HFFc6 (cell line): Measurements from ENCODE around the gene PRKCSH. TPM values are rescaled to one million over a fixed set of nuclear protein-coding genes. Genes with fewer than 3 reads are reported as not detected.
"Not testable (repeated sequence)": the region's sequence is repeated elsewhere in the genome, so short reads cannot be mapped to it uniquely, and the experiment has no call there.

ENCODE experiments used
- DNase-seq: peaks from one replicate; pipeline ENCODE4 v3.0.0-alpha.2; 2018
- H3K27ac Mint-ChIP-seq: 2 replicates; pipeline ENCODE4 v1.8.0; 2020; ENCODE audit warnings: mild to moderate bottlenecking, mixed read lengths
- H3K27me3 Mint-ChIP-seq: 2 replicates; pipeline ENCODE4 v1.8.0; 2021; ENCODE audit warnings: mild to moderate bottlenecking, moderate library complexity, mixed read lengths; ENCODE audit not compliant: insufficient read depth
- H3K36me3 Mint-ChIP-seq: 2 replicates; pipeline ENCODE4 v1.8.0; 2021; ENCODE audit warnings: low read depth, mixed read lengths
- H3K4me1 Mint-ChIP-seq: 2 replicates; pipeline ENCODE4 v1.8.0; 2020; ENCODE audit warnings: low read depth, mixed read lengths
- H3K4me3 Mint-ChIP-seq: 2 replicates; pipeline ENCODE4 v1.8.0; 2020; ENCODE audit warnings: mild to moderate bottlenecking, moderate library complexity, mixed read lengths
- H3K9me3 Mint-ChIP-seq: 2 replicates; pipeline ENCODE4 v1.8.0; 2020; ENCODE audit warnings: mild to moderate bottlenecking, mixed read lengths
- total RNA-seq, 6 experiments: library from RNA; stranded (reverse); fragmentation: NEBNext Ultra II Directional; extraction: Animal tissue kit (Norgen Biotek cat#: 25700); gene quantifications; 2 replicates in 1 of 6; 3 replicates in 5 of 6; pipeline ENCODE4 v1.2.3, GENCODE V29; 2021
- TF ChIP-seq, protein P1 (sequence below): fragments of 200-600 bp; sonication (generic); IDR thresholded peaks from 2 replicates; pipeline ENCODE4 v1.5.0; 2021; ENCODE audit warnings: antibody characterized with exemption, mild to moderate bottlenecking

The PRKCSH gene
- total RNA-seq, 6 experiments from 2014 or later, result 367 to 460 (median 388) TPM

DNA sequence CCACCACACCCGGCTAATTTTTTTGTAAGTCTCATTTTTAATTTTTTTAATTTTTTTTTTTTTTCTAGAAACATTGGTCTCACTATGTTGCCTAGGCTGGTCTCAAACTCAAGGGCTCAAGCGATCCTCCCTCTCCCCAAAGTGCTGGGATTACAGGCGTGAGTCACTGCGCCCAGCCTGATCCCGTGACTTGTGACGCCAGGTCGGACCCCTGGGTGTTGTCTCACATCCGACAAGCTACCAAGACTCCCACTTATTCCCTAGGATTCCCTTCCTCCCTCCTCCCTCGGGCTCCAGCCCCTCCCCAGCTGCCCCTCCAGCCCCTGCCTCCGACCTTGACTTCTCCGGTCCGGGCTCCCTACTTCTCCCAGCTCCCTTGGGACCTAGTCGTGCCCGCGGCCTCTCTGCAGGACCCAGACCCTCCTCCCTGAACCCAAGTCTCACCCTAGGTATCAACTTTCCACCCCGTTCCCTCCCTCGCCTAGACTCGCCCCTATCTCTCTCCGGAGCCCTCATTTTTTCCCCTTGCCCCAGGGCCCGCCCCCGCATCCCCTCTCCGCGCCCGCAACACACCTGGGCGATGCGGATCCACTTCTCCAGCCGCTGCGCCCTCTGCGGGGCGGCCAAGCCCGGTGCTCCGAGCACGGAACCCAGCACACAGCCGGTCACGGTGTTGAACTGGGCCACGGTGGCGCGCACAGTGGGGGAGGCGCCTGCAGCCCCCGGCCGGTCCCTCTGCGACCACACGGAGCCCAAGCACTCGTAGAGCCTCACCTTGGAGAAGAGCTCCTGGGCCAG, 29.4 kb upstream of the PRKCSH start:
- no peaks in the 10 kb centered on the region for H3K9me3 Mint-ChIP-seq
- no peak overlapping the region for H3K4me3 Mint-ChIP-seq
- H3K27me3 Mint-ChIP-seq, result no peaks in the 10 kb centered on the region; the same call in none of the 2 replicates
- H3K36me3 Mint-ChIP-seq, result no peaks in the 10 kb centered on the region
- H3K27ac Mint-ChIP-seq, result no peak overlapping the region
- peaks cover 8% of the 10 kb centered on the region for H3K4me1 Mint-ChIP-seq
- no peak for DNase-seq
- TF ChIP-seq, protein P1, sequence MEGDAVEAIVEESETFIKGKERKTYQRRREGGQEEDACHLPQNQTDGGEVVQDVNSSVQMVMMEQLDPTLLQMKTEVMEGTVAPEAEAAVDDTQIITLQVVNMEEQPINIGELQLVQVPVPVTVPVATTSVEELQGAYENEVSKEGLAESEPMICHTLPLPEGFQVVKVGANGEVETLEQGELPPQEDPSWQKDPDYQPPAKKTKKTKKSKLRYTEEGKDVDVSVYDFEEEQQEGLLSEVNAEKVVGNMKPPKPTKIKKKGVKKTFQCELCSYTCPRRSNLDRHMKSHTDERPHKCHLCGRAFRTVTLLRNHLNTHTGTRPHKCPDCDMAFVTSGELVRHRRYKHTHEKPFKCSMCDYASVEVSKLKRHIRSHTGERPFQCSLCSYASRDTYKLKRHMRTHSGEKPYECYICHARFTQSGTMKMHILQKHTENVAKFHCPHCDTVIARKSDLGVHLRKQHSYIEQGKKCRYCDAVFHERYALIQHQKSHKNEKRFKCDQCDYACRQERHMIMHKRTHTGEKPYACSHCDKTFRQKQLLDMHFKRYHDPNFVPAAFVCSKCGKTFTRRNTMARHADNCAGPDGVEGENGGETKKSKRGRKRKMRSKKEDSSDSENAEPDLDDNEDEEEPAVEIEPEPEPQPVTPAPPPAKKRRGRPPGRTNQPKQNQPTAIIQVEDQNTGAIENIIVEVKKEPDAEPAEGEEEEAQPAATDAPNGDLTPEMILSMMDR, result peak; percentile 39; the same call in 1 of the 2 replicates

DNA sequence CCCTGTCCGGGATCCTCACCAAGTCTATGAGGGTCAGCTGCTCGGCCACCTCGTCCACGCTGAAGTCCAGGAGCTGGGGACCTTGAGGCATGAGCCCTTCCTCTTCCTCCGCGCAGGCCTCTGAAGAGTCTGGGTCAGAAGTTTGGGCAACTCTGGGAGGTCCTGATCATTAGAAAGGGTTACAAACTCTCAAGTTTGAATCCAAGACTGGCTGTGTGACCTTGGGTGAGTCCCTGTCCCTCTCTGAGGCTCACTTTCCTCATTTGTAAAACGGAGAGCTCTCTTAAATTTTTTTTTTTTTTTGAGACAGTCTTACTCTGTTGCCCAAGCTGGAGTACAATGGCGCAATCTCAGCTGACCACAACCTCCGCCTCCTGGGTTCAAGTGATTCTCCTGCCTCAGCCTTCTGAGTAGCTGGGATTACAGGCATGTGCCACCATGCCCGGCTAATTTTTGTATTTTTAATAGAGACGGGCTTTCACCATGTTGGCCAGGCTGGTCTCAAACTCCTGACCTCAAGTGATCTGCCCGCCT, 28.7 kb upstream of the PRKCSH start:
- DNase-seq, result not testable (repeated sequence)

DNA sequence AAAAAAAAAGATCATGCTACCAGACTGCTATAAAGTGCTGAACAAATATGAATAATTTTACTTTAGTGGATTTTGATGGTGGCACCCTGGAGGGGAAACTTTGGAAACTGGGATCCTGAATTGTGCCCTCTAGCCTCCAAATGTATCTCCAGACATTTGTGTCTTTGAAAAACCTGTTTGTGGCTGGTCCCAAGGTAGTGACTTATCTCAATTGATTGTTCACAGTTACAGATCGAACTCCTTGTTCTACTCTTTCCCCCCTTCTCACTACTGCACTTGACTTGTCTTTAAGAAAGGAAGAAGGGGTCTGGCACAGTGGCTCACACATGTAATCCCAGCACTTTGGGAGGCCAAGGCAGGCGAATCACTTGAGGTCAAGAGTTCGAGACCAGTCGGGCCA, 26.8 kb upstream of the PRKCSH start:
- TF ChIP-seq, protein P1, result no peak
- H3K9me3 Mint-ChIP-seq, result no peaks in the 10 kb centered on the region
- no peak overlapping the region for H3K4me3 Mint-ChIP-seq
- peaks cover 12% of the 10 kb centered on the region for H3K4me1 Mint-ChIP-seq
- no peak for DNase-seq
- H3K27me3 Mint-ChIP-seq, result no peaks in the 10 kb centered on the region; the same call in 1 of the 2 replicates
- H3K27ac Mint-ChIP-seq, result no peak overlapping the region
- no peaks in the 10 kb centered on the region for H3K36me3 Mint-ChIP-seq

More for the DNA sequence above, 28.7 kb upstream of the PRKCSH start:
- H3K4me1 Mint-ChIP-seq, result peaks cover 12% of the 10 kb centered on the region
- H3K27me3 Mint-ChIP-seq, H3K36me3 Mint-ChIP-seq, H3K4me3 Mint-ChIP-seq, H3K9me3 Mint-ChIP-seq, H3K27ac Mint-ChIP-seq: not testable (repeated sequence)

DNA sequence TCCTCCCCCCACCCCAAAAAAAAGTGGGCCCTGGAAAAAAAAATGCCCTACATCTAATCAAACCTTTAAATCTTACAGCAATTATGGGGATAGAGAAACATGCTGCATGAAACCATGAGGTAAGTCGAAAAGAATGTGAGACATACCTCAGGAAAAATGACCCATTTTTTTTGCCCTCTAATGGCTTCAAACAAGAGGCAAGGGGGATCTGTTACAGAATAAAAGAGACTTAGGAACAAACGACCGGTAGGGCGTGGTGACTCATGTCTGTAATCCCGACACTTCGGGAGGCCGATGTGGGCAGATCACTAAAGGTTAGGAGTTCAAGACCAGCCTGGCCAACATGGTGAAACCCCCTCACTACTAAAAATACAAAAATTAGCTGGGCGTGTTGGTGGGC, 24.8 kb upstream of the PRKCSH start:
- H3K4me3 Mint-ChIP-seq, result no peak overlapping the region
- TF ChIP-seq, protein P1, result no peak
- DNase-seq, result peak; percentile 65
- H3K36me3 Mint-ChIP-seq, result no peaks in the 10 kb centered on the region
- H3K27me3 Mint-ChIP-seq, result no peaks in the 10 kb centered on the region
- peaks cover 12% of the 10 kb centered on the region for H3K4me1 Mint-ChIP-seq
- peak overlapping the region; percentile 24; the same call in 1 of the 2 replicates for H3K27ac Mint-ChIP-seq
- no peaks in the 10 kb centered on the region for H3K9me3 Mint-ChIP-seq

DNA sequence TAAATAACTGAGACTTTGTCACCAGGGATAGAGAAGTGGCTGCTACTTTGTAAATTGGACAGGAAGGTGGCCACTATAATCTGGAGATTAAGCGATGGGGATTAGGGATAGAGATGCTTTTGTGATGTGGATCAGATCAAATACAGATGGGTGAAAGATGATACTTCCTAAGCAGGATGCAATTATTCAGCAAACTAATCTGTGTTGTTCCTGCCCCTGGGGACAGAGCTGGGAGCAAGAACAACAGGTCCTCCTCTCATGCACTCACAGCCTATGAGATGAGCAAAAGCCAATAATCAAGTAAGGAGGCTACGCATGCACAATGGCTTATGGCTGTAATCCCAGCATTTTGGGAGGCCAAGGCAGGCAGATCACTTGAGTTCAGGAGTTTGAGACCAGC, 20.9 kb upstream of the PRKCSH start:
- no peaks in the 10 kb centered on the region for H3K36me3 Mint-ChIP-seq
- no peaks in the 10 kb centered on the region for H3K9me3 Mint-ChIP-seq
- H3K27ac Mint-ChIP-seq, result no peak overlapping the region
- peaks cover 12% of the 10 kb centered on the region for H3K4me1 Mint-ChIP-seq
- H3K4me3 Mint-ChIP-seq, result no peak overlapping the region
- no peaks in the 10 kb centered on the region; the same call in 1 of the 2 replicates for H3K27me3 Mint-ChIP-seq
- TF ChIP-seq, protein P1, result no peak
- no peak for DNase-seq

DNA sequence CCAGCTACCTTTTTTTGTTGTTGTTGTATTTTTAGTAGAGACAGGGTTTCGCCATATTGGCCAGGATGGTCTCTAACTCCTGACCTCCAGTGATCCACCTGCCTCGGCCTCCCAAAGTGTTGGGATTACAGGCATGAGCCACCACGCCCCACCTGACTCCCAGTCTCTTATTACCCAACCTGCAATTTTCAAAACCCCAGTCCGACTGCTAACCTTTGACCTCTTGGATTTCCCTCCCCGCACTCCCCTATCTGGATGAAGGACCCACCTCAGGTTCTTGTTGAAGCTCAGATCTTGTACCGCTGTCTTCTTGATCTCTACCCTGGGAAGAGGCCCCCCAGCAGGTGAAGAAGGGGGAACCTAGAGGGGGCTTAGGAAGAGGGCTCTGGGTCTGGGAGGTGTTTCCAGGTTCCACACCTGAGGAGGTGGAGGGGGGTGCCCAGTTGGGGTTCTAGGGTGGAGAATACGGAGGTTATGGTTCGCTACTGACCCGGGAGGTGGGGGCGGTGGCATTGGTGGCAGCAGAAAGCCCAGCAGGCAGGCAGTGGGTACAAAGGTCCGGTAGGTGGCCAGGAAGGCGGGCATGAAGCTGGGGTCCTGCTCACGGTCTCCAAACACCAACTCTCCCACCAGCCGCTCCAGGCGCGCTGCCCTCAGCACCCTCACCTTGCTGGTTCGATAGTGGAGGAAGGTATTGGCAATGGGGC, 18.9 kb upstream of the PRKCSH start:
- no peak overlapping the region for H3K4me3 Mint-ChIP-seq
- peaks cover 10% of the 10 kb centered on the region for H3K4me1 Mint-ChIP-seq
- no peak for DNase-seq

More for the DNA sequence above, 18.9 kb upstream of the PRKCSH start:
- H3K27me3 Mint-ChIP-seq, result peaks cover 1% of the 10 kb centered on the region; the same call in 1 of the 2 replicates
- no peak overlapping the region for H3K27ac Mint-ChIP-seq
- H3K36me3 Mint-ChIP-seq, result no peaks in the 10 kb centered on the region
- TF ChIP-seq, protein P1, result no peak
- H3K9me3 Mint-ChIP-seq, result no peaks in the 10 kb centered on the region
